ENCODE measurements around the gene SUPT16H. TPM values are rescaled to one million over a fixed set of nuclear protein-coding genes. Genes with fewer than 3 reads are reported as not detected.

Gene SUPT16H
- total and polyA plus RNA-seq, 2 donors (not counting 1 experiment from before 2014, with no cell fraction given) = 28.3 to 78.3 TPM

GRCh38 chr14:21382886-21383847, 652 bp downstream of the SUPT16H start:
- Histone ChIP-seq H3K79me2 (ENCODE audit: control insufficient read depth, insufficient read depth, low read length) (peaks cover 54% of the 10 kb centered on the region), H3K4me3 (ENCODE audit: control extremely low read depth in 1 of 5, extremely low read depth in 1 of 5, insufficient read depth in 1 of 5, low read depth in 2 of 5, low read length in 4 of 5) (peak overlapping the region; percentile 75 to 99 (median 98)), H3K4me1 (ENCODE audit: control insufficient read depth in 2 of 2, insufficient read depth in 2 of 2, low read length in 2 of 2) (peaks cover 20 to 26% of the 10 kb centered on the region in 2 donors), H3K27ac (ENCODE audit: low read length in 2 of 2) (peak overlapping the region; percentile 82 to 94), H4K20me1 (ENCODE audit: control insufficient read depth, insufficient read depth, low read length, poor library complexity, severe bottlenecking) (peaks cover 16% of the 10 kb centered on the region), H3K9me3 (ENCODE audit: control extremely low read depth in 1 of 3, control insufficient read depth in 2 of 3, insufficient read depth in 1 of 3, low read length in 2 of 3) (no peaks in the 10 kb centered on the region), H3K4me2 (replicated peaks; ENCODE audit: low read depth, low read length, poor library complexity, severe bottlenecking) (peak overlapping the region; percentile 80), H2AFZ (ENCODE audit: insufficient read depth, low read depth, low read length, poor library complexity, severe bottlenecking) (peak overlapping the region; percentile 95), H3K9ac (ENCODE audit: low read length) (peak overlapping the region; percentile 82), H3K27me3 (replicated peaks in 1 of 4; ENCODE audit: control extremely low read depth in 1 of 4, control insufficient read depth in 3 of 4, insufficient read depth in 4 of 4, low read length in 3 of 4) (no peaks in the 10 kb centered on the region), H3K36me3 (replicated peaks in 1 of 2; ENCODE audit: control extremely low read depth in 1 of 2, control insufficient read depth in 1 of 2, extremely low read depth in 1 of 2, insufficient read depth in 2 of 2, low read length in 1 of 2) (peaks cover 1 to 7% of the 10 kb centered on the region in 2 experiments)
- Mint-ChIP-seq H3K4me3 (peak overlapping the region; percentile 96), H3K9me3 (ENCODE audit: insufficient read depth) (no peaks in the 10 kb centered on the region), H3K4me1 (peaks cover 43% of the 10 kb centered on the region), H3K27me3 (no peaks in the 10 kb centered on the region), H3K27ac (peak overlapping the region; percentile 100)
- no peak for ATAC-seq (ENCODE audit: low read depth)
- TF ChIP-seq EZH2 (IDR thresholded peaks at IDR 0.05; ENCODE audit: borderline replicate concordance, insufficient read depth, low read depth, low read length, poor library complexity, severe bottlenecking) = no peak
- TF ChIP-seq, protein P1, sequence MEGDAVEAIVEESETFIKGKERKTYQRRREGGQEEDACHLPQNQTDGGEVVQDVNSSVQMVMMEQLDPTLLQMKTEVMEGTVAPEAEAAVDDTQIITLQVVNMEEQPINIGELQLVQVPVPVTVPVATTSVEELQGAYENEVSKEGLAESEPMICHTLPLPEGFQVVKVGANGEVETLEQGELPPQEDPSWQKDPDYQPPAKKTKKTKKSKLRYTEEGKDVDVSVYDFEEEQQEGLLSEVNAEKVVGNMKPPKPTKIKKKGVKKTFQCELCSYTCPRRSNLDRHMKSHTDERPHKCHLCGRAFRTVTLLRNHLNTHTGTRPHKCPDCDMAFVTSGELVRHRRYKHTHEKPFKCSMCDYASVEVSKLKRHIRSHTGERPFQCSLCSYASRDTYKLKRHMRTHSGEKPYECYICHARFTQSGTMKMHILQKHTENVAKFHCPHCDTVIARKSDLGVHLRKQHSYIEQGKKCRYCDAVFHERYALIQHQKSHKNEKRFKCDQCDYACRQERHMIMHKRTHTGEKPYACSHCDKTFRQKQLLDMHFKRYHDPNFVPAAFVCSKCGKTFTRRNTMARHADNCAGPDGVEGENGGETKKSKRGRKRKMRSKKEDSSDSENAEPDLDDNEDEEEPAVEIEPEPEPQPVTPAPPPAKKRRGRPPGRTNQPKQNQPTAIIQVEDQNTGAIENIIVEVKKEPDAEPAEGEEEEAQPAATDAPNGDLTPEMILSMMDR (IDR thresholded peaks at IDR 0.05) = no peak
- intact Hi-C loops (cut with micrococcal nuclease) = loop anchor here (5.0 kb wide), 2 partner anchors 281 to 1919 kb away; partner anchors contain the start of genes PPP1R3E and TMEM253
- 0% methylated on average over 21 of the region's 39 CpGs for WGBS (ENCODE audit: insufficient coverage)
- CTCF ChIA-PET = no interaction called here
- POLR2A ChIA-PET = no interaction called here
- peak; percentile 62 for DNase-seq

GRCh38 chr14:21382095-21382494, 1.7 kb downstream of the SUPT16H start:
- TF ChIP-seq, protein P1 (IDR thresholded peaks at IDR 0.05) = no peak
- TF ChIP-seq EZH2 (IDR thresholded peaks at IDR 0.05; ENCODE audit: borderline replicate concordance, insufficient read depth, low read depth, low read length, poor library complexity, severe bottlenecking) = no peak
- ATAC-seq (ENCODE audit: low read depth) = no peak

More at GRCh38 chr14:21382095-21382494, 1.7 kb downstream of the SUPT16H start:
- Histone ChIP-seq H4K20me1 (ENCODE audit: control insufficient read depth, insufficient read depth, low read length, poor library complexity, severe bottlenecking) (peaks cover 25% of the 10 kb centered on the region), H3K36me3 (replicated peaks in 1 of 2; ENCODE audit: control extremely low read depth in 1 of 2, control insufficient read depth in 1 of 2, extremely low read depth in 1 of 2, insufficient read depth in 2 of 2, low read length in 1 of 2) (peaks cover 1 to 7% of the 10 kb centered on the region in 2 experiments), H2AFZ (ENCODE audit: insufficient read depth, low read depth, low read length, poor library complexity, severe bottlenecking) (no peak overlapping the region), H3K79me2 (ENCODE audit: control insufficient read depth, insufficient read depth, low read length) (peaks cover 64% of the 10 kb centered on the region), H3K4me1 (ENCODE audit: control insufficient read depth in 2 of 2, insufficient read depth in 2 of 2, low read length in 2 of 2) (peaks cover 20 to 26% of the 10 kb centered on the region in 2 donors), H3K9me3 (ENCODE audit: control extremely low read depth in 1 of 3, control insufficient read depth in 2 of 3, insufficient read depth in 1 of 3, low read length in 2 of 3) (no peaks in the 10 kb centered on the region), H3K9ac (ENCODE audit: low read length) (no peak overlapping the region), H3K27ac (ENCODE audit: low read length in 2 of 2) (no peak overlapping the region), H3K4me3 (ENCODE audit: control extremely low read depth in 1 of 5, extremely low read depth in 1 of 5, insufficient read depth in 1 of 5, low read depth in 2 of 5, low read length in 4 of 5) (no peak overlapping the region), H3K4me2 (replicated peaks; ENCODE audit: low read depth, low read length, poor library complexity, severe bottlenecking) (no peak overlapping the region), H3K27me3 (replicated peaks in 1 of 4; ENCODE audit: control extremely low read depth in 1 of 4, control insufficient read depth in 3 of 4, insufficient read depth in 4 of 4, low read length in 3 of 4) (no peaks in the 10 kb centered on the region)
- peaks cover 43% of the 10 kb centered on the region for H3K4me1 Mint-ChIP-seq
- POLR2A ChIA-PET = no interaction called here
- DNase-seq = no peak
- intact Hi-C loops (cut with micrococcal nuclease) = loop anchor here (5.0 kb wide), 2 partner anchors 280 to 1920 kb away; partner anchors contain the start of genes PPP1R3E and TMEM253
- no peaks in the 10 kb centered on the region for H3K9me3 Mint-ChIP-seq (ENCODE audit: insufficient read depth)
- H3K27me3 Mint-ChIP-seq = no peaks in the 10 kb centered on the region
- peak overlapping the region; percentile 68 for H3K27ac Mint-ChIP-seq
- CTCF ChIA-PET = no interaction called here
- peak overlapping the region; percentile 73 for H3K4me3 Mint-ChIP-seq
